NCI-H1417 (cell line): ENCODE data around the gene SPINT2.
"Not testable (repeated sequence)": the region's sequence is repeated elsewhere in the genome, so short reads cannot be mapped to it uniquely, and the experiment has no call there.

ENCODE experiments used
- DNase-seq, 3 experiments: peaks; one replicate each; lab custom pipeline; 2025; lab: John Stamatoyannopoulos, UW

SPINT2 gene

GRCh38 chr19:38264486-38265212 is at the start of gene SPINT2:
TSS of gene SPINT2 (plus strand) at chr19:38264573. CDS start at chr19:38264893, 320 bp downstream.
- peak in 2 of 3 experiments; percentile 97 for DNase-seq

- DNase-seq = peak in 2 of 3 experiments; percentile 77 to 81
Measured at GRCh38 chr19:38216785-38217641, 47.4 kb upstream of the SPINT2 start.

- DNase-seq = no peak
Measured at GRCh38 chr19:38218204-38218603, 46.2 kb upstream of the SPINT2 start.

GRCh38 chr19:38219221-38219620 is 45.2 kb upstream of the SPINT2 start:
- no peak for DNase-seq

GRCh38 chr19:38221421-38221820 is 43.0 kb upstream of the SPINT2 start:
- DNase-seq = no peak

- no peak for DNase-seq
Measured at GRCh38 chr19:38221919-38222830, 42.2 kb upstream of the SPINT2 start.

- DNase-seq = no peak
Measured at GRCh38 chr19:38223119-38223523, 41.3 kb upstream of the SPINT2 start.

GRCh38 chr19:38223617-38224013 is 40.8 kb upstream of the SPINT2 start:
- DNase-seq = peak in 1 of 3 experiments; percentile 25

- peak; percentile 75 to 78 (median 77) for DNase-seq
Measured at GRCh38 chr19:38224014-38224862, 40.1 kb upstream of the SPINT2 start, which contains the start of gene DPF1. TSS of gene DPF1 (minus strand) at chr19:38224222. CDS start at chr19:38224142, 80 bp downstream.

GRCh38 chr19:38224863-38225218 is 39.5 kb upstream of the SPINT2 start:
- DNase-seq = not testable (repeated sequence)

GRCh38 chr19:38227287-38228004 is 36.9 kb upstream of the SPINT2 start:
- DNase-seq = peak in 1 of 3 experiments; percentile 47

- peak in 1 of 3 experiments; percentile 72 for DNase-seq
Measured at GRCh38 chr19:38228005-38228377, 36.4 kb upstream of the SPINT2 start.

GRCh38 chr19:38228491-38229439 is 35.6 kb upstream of the SPINT2 start:
- peak; percentile 52 to 78 (median 70) for DNase-seq

- peak; percentile 93 to 95 (median 94) for DNase-seq
Measured at GRCh38 chr19:38229585-38230073, 34.7 kb upstream of the SPINT2 start.

- not testable (repeated sequence) for DNase-seq
Measured at GRCh38 chr19:38230506-38231133, 33.8 kb upstream of the SPINT2 start.

- DNase-seq = no peak
Measured at GRCh38 chr19:38231918-38232317, 32.5 kb upstream of the SPINT2 start.

GRCh38 chr19:38233740-38234251 is 30.6 kb upstream of the SPINT2 start:
- DNase-seq = peak; percentile 46 to 78 (median 67)

GRCh38 chr19:38234615-38235014 is 29.8 kb upstream of the SPINT2 start:
- no peak for DNase-seq
